Progenitor cell of endocrine pancreas (in vitro differentiated cells): ENCODE results near the gene TRIM61. TPM values are rescaled to one million over a fixed set of nuclear protein-coding genes. Genes with fewer than 3 reads are reported as not detected.

Experiments
- DNase-seq: peaks from one replicate; pipeline ENCODE4 v3.0.0; 2021; ENCODE audit warnings: low spot score; ENCODE audit not compliant: unreplicated experiment
- H3K27ac Mint-ChIP-seq: 2 replicates; pipeline ENCODE4 v1.8.0; 2021; ENCODE audit warnings: mild to moderate bottlenecking, moderate library complexity, mixed read lengths
- H3K27me3 Mint-ChIP-seq: 2 replicates; pipeline ENCODE4 v1.8.0; 2021; ENCODE audit warnings: mixed read lengths
- H3K36me3 Mint-ChIP-seq: 2 replicates; pipeline ENCODE4 v1.8.0; 2022; ENCODE audit warnings: mixed read lengths; ENCODE audit not compliant: insufficient read depth
- H3K4me1 Mint-ChIP-seq: 2 replicates; pipeline ENCODE4 v1.8.0; 2021; ENCODE audit warnings: low read depth, mixed read lengths
- H3K4me3 Mint-ChIP-seq: 2 replicates; pipeline ENCODE4 v1.8.0; 2021; ENCODE audit warnings: low read depth, mild to moderate bottlenecking, moderate library complexity, mixed read lengths
- H3K9me3 Mint-ChIP-seq: 2 replicates; pipeline ENCODE4 v1.8.0; 2021; ENCODE audit warnings: low read depth, mixed read lengths
- total RNA-seq: library from RNA; stranded (reverse); gene quantifications from 2 replicates; pipeline ENCODE4 v1.2.1, GENCODE V29; 2021
- TF ChIP-seq, protein P1 (sequence below): fragments of 200-600 bp; sonication (generic); IDR thresholded peaks from one replicate; pipeline ENCODE4 v1.5.0; 2021; ENCODE audit warnings: antibody characterized with exemption, mild to moderate bottlenecking; ENCODE audit not compliant: unreplicated experiment

Gene TRIM61
- total RNA-seq, 1 donor from 2014 or later = 3.5 TPM

DNA sequence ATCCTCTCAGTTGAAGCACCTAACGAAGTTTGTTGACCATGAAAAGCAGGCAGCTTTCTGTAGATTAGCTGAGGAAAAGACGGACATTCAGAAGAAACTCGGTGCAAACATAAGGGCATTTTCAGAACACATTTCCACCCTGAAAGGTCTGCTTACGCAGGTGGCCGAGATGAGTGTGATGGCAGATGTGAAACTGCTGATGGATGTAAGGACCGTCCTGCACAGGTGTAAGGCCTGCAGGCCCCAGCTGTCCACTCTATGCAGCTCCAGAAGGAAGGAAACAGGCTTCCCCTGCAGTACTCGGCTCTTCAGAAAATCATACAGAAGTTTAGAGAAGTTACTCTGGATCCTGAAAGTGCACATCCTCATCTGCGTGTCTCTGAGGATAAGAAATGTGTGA is 33.5 kb upstream of the TRIM61 start:
- Mint-ChIP-seq H3K4me1 (no peaks in the 10 kb centered on the region), H3K4me3 (no peak overlapping the region), H3K9me3 (no peaks in the 10 kb centered on the region), H3K27ac (no peak overlapping the region), H3K36me3 (no peaks in the 10 kb centered on the region), H3K27me3 (no peaks in the 10 kb centered on the region)
- TF ChIP-seq, protein P1, sequence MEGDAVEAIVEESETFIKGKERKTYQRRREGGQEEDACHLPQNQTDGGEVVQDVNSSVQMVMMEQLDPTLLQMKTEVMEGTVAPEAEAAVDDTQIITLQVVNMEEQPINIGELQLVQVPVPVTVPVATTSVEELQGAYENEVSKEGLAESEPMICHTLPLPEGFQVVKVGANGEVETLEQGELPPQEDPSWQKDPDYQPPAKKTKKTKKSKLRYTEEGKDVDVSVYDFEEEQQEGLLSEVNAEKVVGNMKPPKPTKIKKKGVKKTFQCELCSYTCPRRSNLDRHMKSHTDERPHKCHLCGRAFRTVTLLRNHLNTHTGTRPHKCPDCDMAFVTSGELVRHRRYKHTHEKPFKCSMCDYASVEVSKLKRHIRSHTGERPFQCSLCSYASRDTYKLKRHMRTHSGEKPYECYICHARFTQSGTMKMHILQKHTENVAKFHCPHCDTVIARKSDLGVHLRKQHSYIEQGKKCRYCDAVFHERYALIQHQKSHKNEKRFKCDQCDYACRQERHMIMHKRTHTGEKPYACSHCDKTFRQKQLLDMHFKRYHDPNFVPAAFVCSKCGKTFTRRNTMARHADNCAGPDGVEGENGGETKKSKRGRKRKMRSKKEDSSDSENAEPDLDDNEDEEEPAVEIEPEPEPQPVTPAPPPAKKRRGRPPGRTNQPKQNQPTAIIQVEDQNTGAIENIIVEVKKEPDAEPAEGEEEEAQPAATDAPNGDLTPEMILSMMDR = no peak
- no peak for DNase-seq

DNA sequence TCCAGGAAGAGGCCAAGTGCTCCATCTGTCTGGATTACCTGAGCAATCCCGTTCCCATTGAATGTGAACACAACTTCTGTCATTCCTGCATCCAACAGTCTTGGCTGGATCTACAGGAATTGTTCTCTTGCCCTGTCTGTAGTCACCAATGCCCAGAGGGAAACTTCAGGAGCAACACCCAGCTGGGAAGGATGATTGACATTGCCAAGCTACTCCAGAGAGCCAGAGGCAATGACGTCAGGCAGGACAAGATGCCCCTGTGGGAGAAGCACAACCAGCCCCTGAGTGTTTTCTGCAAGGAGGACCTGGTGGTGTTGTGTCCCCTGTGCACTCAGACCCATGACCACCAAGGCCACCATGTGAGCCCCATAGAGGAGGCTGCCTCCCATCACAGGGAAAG is 33.0 kb upstream of the TRIM61 start:
- Mint-ChIP-seq H3K36me3 (no peaks in the 10 kb centered on the region), H3K4me1 (no peaks in the 10 kb centered on the region), H3K27ac (no peak overlapping the region), H3K27me3 (no peaks in the 10 kb centered on the region), H3K9me3 (no peaks in the 10 kb centered on the region), H3K4me3 (no peak overlapping the region)
- TF ChIP-seq, protein P1 = no peak
- DNase-seq = no peak

DNA sequence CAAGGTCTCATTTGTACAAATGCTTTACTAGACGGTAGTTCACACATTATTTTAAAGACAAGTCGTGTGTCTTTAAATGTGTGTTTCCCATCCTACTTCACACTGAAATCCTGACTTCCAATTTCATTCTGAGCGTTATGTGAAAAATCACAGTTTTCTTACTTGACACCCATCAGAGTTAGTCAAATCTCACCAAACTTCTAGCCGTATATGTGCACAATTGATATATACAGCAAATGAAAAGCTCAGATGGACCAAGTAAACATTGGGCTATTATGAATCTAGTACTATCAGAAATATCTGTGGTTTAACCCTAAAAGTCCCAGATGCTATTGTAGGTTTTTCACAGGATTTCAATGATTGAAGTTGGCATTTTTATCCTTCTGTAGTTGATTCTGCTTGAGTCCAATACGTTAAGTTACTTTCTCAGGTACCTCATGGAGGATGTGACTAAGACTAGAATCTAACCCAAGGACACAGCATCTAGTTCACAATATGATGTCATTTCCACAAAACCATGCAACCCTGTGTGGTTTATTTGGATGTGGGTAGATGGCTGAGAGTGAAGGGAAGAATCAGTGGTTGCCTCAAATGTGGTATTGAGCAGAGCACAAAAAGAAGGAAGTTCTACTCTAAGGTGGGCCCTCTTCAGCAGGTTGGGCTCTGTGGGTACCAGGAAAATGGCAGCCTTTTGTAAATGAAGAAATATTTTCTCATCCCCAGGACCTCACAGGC is 32.2 kb upstream of the TRIM61 start:
- Mint-ChIP-seq H3K4me1 (no peaks in the 10 kb centered on the region), H3K9me3 (no peaks in the 10 kb centered on the region), H3K4me3 (no peak overlapping the region), H3K36me3 (no peaks in the 10 kb centered on the region), H3K27me3 (no peaks in the 10 kb centered on the region), H3K27ac (no peak overlapping the region)
- DNase-seq = no peak
- TF ChIP-seq, protein P1 = no peak

DNA sequence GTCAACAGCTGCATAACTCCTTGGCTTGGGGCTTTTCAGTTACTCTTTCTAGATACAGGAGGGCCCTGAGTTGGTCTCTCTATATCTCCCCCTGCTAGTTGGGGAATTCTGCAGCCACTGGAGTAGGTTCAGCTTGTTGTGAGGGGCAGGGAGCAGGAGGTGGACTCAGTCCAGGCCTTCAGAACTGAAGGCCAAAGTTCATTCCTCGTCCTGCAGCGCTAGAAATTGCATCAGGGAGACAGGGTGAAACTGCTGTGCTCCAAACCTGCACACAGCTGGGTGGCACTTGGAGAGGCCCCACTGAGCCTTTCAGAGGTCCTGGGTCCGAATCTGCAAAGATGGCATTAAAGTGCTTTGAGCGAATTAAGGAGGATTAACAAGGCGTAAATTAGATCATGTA is 29.4 kb upstream of the TRIM61 start:
- H3K4me3 Mint-ChIP-seq = no peak overlapping the region
- H3K9me3 Mint-ChIP-seq = no peaks in the 10 kb centered on the region
- no peaks in the 10 kb centered on the region for H3K36me3 Mint-ChIP-seq
- no peak overlapping the region for H3K27ac Mint-ChIP-seq
- H3K27me3 Mint-ChIP-seq = no peaks in the 10 kb centered on the region
- peaks cover 5% of the 10 kb centered on the region for H3K4me1 Mint-ChIP-seq
- TF ChIP-seq, protein P1 = no peak
- no peak for DNase-seq

DNA sequence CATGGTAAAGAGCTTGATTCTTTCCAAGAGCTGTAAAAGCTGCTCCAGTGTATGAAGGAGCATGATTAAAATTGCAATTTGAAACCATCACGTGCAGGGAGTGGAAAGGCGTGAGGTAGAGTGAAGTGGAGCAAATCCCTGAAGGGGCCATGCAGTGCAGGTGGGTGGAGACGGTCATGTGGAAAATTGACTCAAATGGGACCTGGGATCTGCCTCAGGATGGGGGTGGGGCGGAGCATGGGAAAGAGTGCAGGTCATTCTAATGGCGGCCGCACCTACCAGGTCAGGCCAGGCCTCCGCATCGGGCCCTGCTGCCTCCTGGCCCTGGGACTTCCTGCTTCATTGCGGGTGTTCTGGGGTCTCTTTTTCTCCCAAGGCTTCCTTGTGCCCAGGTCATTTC is 29.0 kb upstream of the TRIM61 start:
- Mint-ChIP-seq H3K4me1 (peaks cover 8% of the 10 kb centered on the region), H3K36me3 (no peaks in the 10 kb centered on the region), H3K9me3 (no peaks in the 10 kb centered on the region), H3K27ac (no peak overlapping the region), H3K27me3 (no peaks in the 10 kb centered on the region), H3K4me3 (no peak overlapping the region)
- no peak for DNase-seq
- TF ChIP-seq, protein P1 = no peak
